Epithelial cell of prostate (primary cell): Measurements from ENCODE around the gene PTPRK.

Experiments
- DNase-seq: peaks from one replicate; pipeline ENCODE4 v3.0.0-alpha.2; 2011; ENCODE audit warnings: low read depth, low spot score
- H3K27ac ChIP-seq: fragments of 450-650 bp; 2 replicates; pipeline ENCODE4 v1.5.1; 2017; ENCODE audit warnings: mild to moderate bottlenecking

The PTPRK gene

GRCh38 chr6:128171182-128171581 is 349.2 kb downstream of the PTPRK start:
- no peak overlapping the region for H3K27ac ChIP-seq
- no peak for DNase-seq

- peak overlapping the region; percentile 31 for H3K27ac ChIP-seq
- no peak for DNase-seq
These were observed 352.2 kb downstream of the PTPRK start for GRCh38 chr6:128168244-128168643.

GRCh38 chr6:128167552-128167951 is 352.8 kb downstream of the PTPRK start:
- DNase-seq: no peak

GRCh38 chr6:128164254-128164653 is 356.1 kb downstream of the PTPRK start:
- H3K27ac ChIP-seq: no peak overlapping the region
- no peak for DNase-seq

More at GRCh38 chr6:128167552-128167951, 352.8 kb downstream of the PTPRK start:
- peak overlapping the region; percentile 31 for H3K27ac ChIP-seq

- H3K27ac ChIP-seq: no peak overlapping the region
- no peak for DNase-seq
These were observed 358.0 kb downstream of the PTPRK start for GRCh38 chr6:128162423-128162822.

GRCh38 chr6:128161839-128162238 is 358.6 kb downstream of the PTPRK start:
- H3K27ac ChIP-seq: no peak overlapping the region
- no peak for DNase-seq

- H3K27ac ChIP-seq: no peak overlapping the region
- DNase-seq: no peak
These were observed 359.1 kb downstream of the PTPRK start for GRCh38 chr6:128161263-128161662.

- DNase-seq: no peak
- H3K27ac ChIP-seq: no peak overlapping the region
These were observed 361.9 kb downstream of the PTPRK start for GRCh38 chr6:128158496-128158895.

- DNase-seq: no peak
- no peak overlapping the region for H3K27ac ChIP-seq
These were observed 363.9 kb downstream of the PTPRK start for GRCh38 chr6:128156321-128157111.

- no peak overlapping the region for H3K27ac ChIP-seq
- no peak for DNase-seq
These were observed 364.6 kb downstream of the PTPRK start for GRCh38 chr6:128155826-128156225.

- H3K27ac ChIP-seq: no peak overlapping the region
- no peak for DNase-seq
These were observed 367.8 kb downstream of the PTPRK start for GRCh38 chr6:128152551-128152950.

- peak overlapping the region; percentile 1 for H3K27ac ChIP-seq
- DNase-seq: no peak
These were observed 370.0 kb downstream of the PTPRK start for GRCh38 chr6:128150376-128150775.

GRCh38 chr6:128149796-128150195 is 370.6 kb downstream of the PTPRK start:
- H3K27ac ChIP-seq: peak overlapping the region; percentile 1

GRCh38 chr6:128144320-128144719 is 376.1 kb downstream of the PTPRK start:
- DNase-seq: no peak
- no peak overlapping the region for H3K27ac ChIP-seq

More at GRCh38 chr6:128149796-128150195, 370.6 kb downstream of the PTPRK start:
- DNase-seq: no peak

- H3K27ac ChIP-seq: no peak overlapping the region
- DNase-seq: no peak
These were observed 378.5 kb downstream of the PTPRK start for GRCh38 chr6:128141932-128142331.

- peak overlapping the region; percentile 1 for H3K27ac ChIP-seq
- no peak for DNase-seq
These were observed 380.9 kb downstream of the PTPRK start for GRCh38 chr6:128139519-128139918.

GRCh38 chr6:128138694-128139093 is 381.7 kb downstream of the PTPRK start:
- DNase-seq: no peak
- no peak overlapping the region for H3K27ac ChIP-seq

- no peak for DNase-seq
- H3K27ac ChIP-seq: peak overlapping the region; percentile 26
These were observed 385.1 kb downstream of the PTPRK start for GRCh38 chr6:128135325-128135724.

- no peak overlapping the region for H3K27ac ChIP-seq
- no peak for DNase-seq
These were observed 388.8 kb downstream of the PTPRK start for GRCh38 chr6:128131566-128131965.

- H3K27ac ChIP-seq: no peak overlapping the region
- no peak for DNase-seq
These were observed 389.4 kb downstream of the PTPRK start for GRCh38 chr6:128131036-128131435.

GRCh38 chr6:128129679-128130078 is 390.7 kb downstream of the PTPRK start:
- DNase-seq: no peak
- H3K27ac ChIP-seq: no peak overlapping the region

- H3K27ac ChIP-seq: no peak overlapping the region
- no peak for DNase-seq
These were observed 392.7 kb downstream of the PTPRK start for GRCh38 chr6:128127650-128128049.
